Effector memory CD8-positive, alpha-beta T cell (primary cell): ENCODE results near the gene IRF2BPL.
A peak's percentile ranks its signal among the peaks of the same experiment; 100 is the strongest.

Experiments
- ATAC-seq: fragments of 150-1000 bp; cut with Tn5 transposase; replicated peaks from 2 replicates; pipeline ENCODE4 v1.10.0; 2021; ENCODE audit warnings: mild to moderate bottlenecking, moderate library complexity
- DNase-seq, 3 experiments: peaks; one replicate each; pipeline ENCODE4 v3.0.0; 2021
- H3K27ac Mint-ChIP-seq, 2 donors: one replicate each; pipeline ENCODE4 v1.8.0; 2022; ENCODE audit warnings: mild to moderate bottlenecking in 2 of 2, mixed read lengths in 2 of 2, moderate library complexity in 2 of 2
- H3K27me3 Mint-ChIP-seq, 2 donors: one replicate each; pipeline ENCODE4 v1.8.0; 2022; ENCODE audit warnings: mixed read lengths in 2 of 2
- H3K36me3 Mint-ChIP-seq: one replicate; pipeline ENCODE4 v1.8.0; 2022; ENCODE audit warnings: mild to moderate bottlenecking, moderate library complexity, mixed read lengths; ENCODE audit not compliant: insufficient read depth
- H3K4me1 Mint-ChIP-seq, 2 donors: one replicate each; pipeline ENCODE4 v1.8.0; 2022; ENCODE audit warnings: low read depth in 2 of 2, mixed read lengths in 2 of 2
- H3K4me3 Mint-ChIP-seq, 2 donors: one replicate each; pipeline ENCODE4 v1.8.0; 2022; ENCODE audit warnings: mild to moderate bottlenecking in 2 of 2, mixed read lengths in 2 of 2, moderate library complexity in 2 of 2
- H3K9me3 Mint-ChIP-seq, 2 donors: one replicate each; pipeline ENCODE4 v1.8.0; 2022; ENCODE audit warnings: mixed read lengths in 2 of 2

IRF2BPL gene

GRCh38 chr14:77063571-77064171 is 35.2 kb upstream of the IRF2BPL start:
- Mint-ChIP-seq H3K27ac (no peak overlapping the region), H3K36me3 (peaks cover 4% of the 10 kb centered on the region), H3K4me3 (no peak overlapping the region), H3K9me3 (no peaks in the 10 kb centered on the region), H3K27me3 (peaks cover 8 to 24% of the 10 kb centered on the region in 2 donors), H3K4me1 (peaks cover 0 to 1% of the 10 kb centered on the region in 2 donors)
- no peak for ATAC-seq
- DNase-seq: no peak

GRCh38 chr14:77062261-77062660 is 33.8 kb upstream of the IRF2BPL start:
- DNase-seq: no peak
- no peaks in the 10 kb centered on the region for H3K4me1 Mint-ChIP-seq

GRCh38 chr14:77061630-77062257 is 33.2 kb upstream of the IRF2BPL start:
- Mint-ChIP-seq H3K27ac (no peak overlapping the region), H3K27me3 (peaks cover 0 to 17% of the 10 kb centered on the region in 2 donors), H3K4me3 (no peak overlapping the region), H3K9me3 (no peaks in the 10 kb centered on the region), H3K4me1 (no peaks in the 10 kb centered on the region), H3K36me3 (peaks cover 4% of the 10 kb centered on the region)
- DNase-seq (no peak), ATAC-seq (no peak)

More at GRCh38 chr14:77062261-77062660, 33.8 kb upstream of the IRF2BPL start:
- no peaks in the 10 kb centered on the region for H3K9me3 Mint-ChIP-seq
- H3K27ac Mint-ChIP-seq: no peak overlapping the region
- peaks cover 4% of the 10 kb centered on the region for H3K36me3 Mint-ChIP-seq
- ATAC-seq: no peak
- peaks cover 0 to 17% of the 10 kb centered on the region in 2 donors for H3K27me3 Mint-ChIP-seq
- no peak overlapping the region for H3K4me3 Mint-ChIP-seq

DNA sequence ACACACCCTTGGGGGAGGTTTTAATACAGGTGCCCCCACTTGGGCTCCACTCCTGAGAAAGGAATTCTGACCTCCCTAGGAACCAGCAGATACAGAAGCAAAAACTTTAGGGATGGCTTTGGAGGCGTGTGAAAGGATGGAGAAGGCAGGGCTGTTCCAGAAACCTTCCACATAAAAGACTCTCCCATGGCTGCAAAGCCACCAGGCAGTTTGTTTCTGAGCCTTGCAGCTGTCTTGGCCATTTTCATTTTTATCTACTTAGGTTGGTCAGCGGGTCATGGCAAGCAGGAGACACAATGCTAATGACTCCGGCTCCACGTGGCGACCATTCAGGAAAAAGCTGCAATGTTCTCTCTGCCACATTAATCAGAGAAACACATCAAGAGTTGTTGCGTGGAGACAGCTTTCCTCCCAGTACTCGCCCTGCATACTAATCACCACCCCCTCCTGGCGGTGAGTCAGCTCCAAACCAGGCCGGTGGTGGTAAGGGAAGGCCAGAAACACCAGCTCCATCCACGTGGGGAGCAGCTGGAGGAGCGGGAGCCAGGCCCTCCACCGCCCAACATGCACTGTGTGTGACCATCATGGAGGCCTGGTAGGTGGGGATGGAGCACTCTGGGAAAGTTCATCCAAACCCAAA is 30.9 kb upstream of the IRF2BPL start:
- no peaks in the 10 kb centered on the region for H3K4me1 Mint-ChIP-seq
- H3K27me3 Mint-ChIP-seq: peaks cover 0 to 6% of the 10 kb centered on the region in 2 donors
- ATAC-seq: peak; percentile 31
- no peak for DNase-seq
- H3K4me3 Mint-ChIP-seq: no peak overlapping the region
- H3K27ac Mint-ChIP-seq: peak overlapping the region in 1 of 2 donors; percentile 20
- H3K9me3 Mint-ChIP-seq: no peaks in the 10 kb centered on the region
- peaks cover 4% of the 10 kb centered on the region for H3K36me3 Mint-ChIP-seq

- H3K4me3 Mint-ChIP-seq: no peak overlapping the region
- peaks cover 4% of the 10 kb centered on the region for H3K36me3 Mint-ChIP-seq
- no peak overlapping the region for H3K27ac Mint-ChIP-seq
- DNase-seq (no peak), ATAC-seq (no peak)
- no peaks in the 10 kb centered on the region for H3K9me3 Mint-ChIP-seq
- H3K4me1 Mint-ChIP-seq: no peaks in the 10 kb centered on the region
- H3K27me3 Mint-ChIP-seq: peaks cover 0 to 4% of the 10 kb centered on the region in 2 donors
These were observed 30.3 kb upstream of the IRF2BPL start for GRCh38 chr14:77058785-77059184.

- H3K4me3 Mint-ChIP-seq: no peak overlapping the region
- DNase-seq (no peak), ATAC-seq (no peak)
- H3K27me3 Mint-ChIP-seq: no peaks in the 10 kb centered on the region
- H3K4me1 Mint-ChIP-seq: peaks cover 3% of the 10 kb centered on the region in 2 donors
- H3K36me3 Mint-ChIP-seq: peaks cover 4% of the 10 kb centered on the region
- H3K9me3 Mint-ChIP-seq: no peaks in the 10 kb centered on the region
- no peak overlapping the region for H3K27ac Mint-ChIP-seq
These were observed 29.6 kb upstream of the IRF2BPL start for GRCh38 chr14:77058117-77058516.

GRCh38 chr14:77055981-77056380 is 27.5 kb upstream of the IRF2BPL start:
- Mint-ChIP-seq H3K4me1 (peaks cover 4% of the 10 kb centered on the region in 2 donors), H3K4me3 (no peak overlapping the region), H3K27me3 (no peaks in the 10 kb centered on the region), H3K9me3 (no peaks in the 10 kb centered on the region), H3K27ac (no peak overlapping the region), H3K36me3 (peaks cover 4% of the 10 kb centered on the region)
- ATAC-seq: no peak
- DNase-seq: no peak

DNA sequence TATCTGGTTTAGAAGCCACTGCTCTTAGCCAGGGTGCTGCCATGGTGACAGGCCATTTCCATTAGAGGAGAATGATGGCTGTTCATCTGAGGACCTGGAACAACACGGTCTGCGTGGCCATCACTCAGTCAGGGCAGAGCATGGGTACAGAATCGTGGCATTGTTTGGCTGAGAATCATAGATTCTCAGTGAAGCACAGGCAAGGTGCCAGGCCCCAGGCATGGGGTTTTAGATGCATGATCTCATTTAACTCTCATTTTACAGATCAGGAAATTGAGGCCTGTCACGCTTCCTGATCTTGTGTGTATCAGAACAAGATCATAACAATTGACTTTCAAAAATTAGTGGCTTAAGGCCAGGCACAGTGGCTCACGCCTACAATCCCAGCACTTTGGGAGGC is 26.8 kb upstream of the IRF2BPL start:
- DNase-seq: no peak
- H3K4me3 Mint-ChIP-seq: no peak overlapping the region
- H3K36me3 Mint-ChIP-seq: peaks cover 4% of the 10 kb centered on the region

GRCh38 chr14:77053046-77053841 is 24.7 kb upstream of the IRF2BPL start:
- Mint-ChIP-seq H3K4me1 (peaks cover 4% of the 10 kb centered on the region in 2 donors), H3K27ac (no peak overlapping the region), H3K9me3 (no peaks in the 10 kb centered on the region), H3K27me3 (no peaks in the 10 kb centered on the region), H3K36me3 (no peaks in the 10 kb centered on the region), H3K4me3 (no peak overlapping the region)
- DNase-seq: peak; percentile 72
- peak; percentile 96 for ATAC-seq

More for the DNA sequence above, 26.8 kb upstream of the IRF2BPL start:
- peaks cover 4% of the 10 kb centered on the region in 2 donors for H3K4me1 Mint-ChIP-seq
- no peaks in the 10 kb centered on the region for H3K27me3 Mint-ChIP-seq
- peak overlapping the region in 1 of 2 donors; percentile 38 for H3K27ac Mint-ChIP-seq
- H3K9me3 Mint-ChIP-seq: no peaks in the 10 kb centered on the region
- ATAC-seq: no peak

DNA sequence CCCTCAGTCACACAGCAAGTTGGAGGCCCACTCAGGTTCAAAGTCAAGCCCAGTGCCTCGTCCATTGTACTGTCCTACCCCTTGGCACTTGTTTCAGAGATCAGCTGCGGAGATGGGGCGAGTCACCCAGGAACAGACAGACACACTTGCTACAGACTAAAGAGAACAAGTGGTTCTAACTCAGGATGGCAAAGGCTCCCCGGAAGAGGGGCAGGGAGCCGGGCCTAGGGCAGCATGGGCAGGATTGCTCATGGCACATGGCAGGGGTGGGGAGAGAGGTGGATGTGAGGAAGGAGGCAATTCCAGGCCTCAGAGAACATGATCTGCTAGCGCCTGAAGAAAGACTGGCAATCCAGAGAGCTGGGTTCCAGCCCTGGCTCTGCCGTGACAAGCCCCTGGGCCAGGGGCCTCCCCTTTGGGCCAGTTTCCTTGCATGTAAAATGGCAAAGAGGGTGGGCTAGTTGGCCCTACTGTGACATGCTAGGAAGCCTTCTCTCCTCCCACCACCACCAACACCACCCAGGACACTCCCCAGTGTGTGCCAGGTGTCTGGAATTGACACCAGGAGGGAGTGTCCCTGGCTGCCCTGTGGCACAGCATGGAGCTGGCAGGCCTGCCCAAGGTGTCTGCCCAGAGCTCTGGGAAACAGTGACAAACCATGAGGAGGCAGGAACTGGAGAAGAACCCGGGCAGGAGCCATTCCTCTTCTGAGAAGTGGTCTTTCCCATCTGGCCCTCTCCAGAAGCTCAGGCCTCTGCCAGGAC is 24.0 kb upstream of the IRF2BPL start:
- DNase-seq (no peak), ATAC-seq (no peak)
- H3K27me3 Mint-ChIP-seq: no peaks in the 10 kb centered on the region
- H3K9me3 Mint-ChIP-seq: no peaks in the 10 kb centered on the region
- peaks cover 4% of the 10 kb centered on the region in 2 donors for H3K4me1 Mint-ChIP-seq
- H3K4me3 Mint-ChIP-seq: no peak overlapping the region
- no peaks in the 10 kb centered on the region for H3K36me3 Mint-ChIP-seq
- peak overlapping the region in 1 of 2 donors; percentile 59 for H3K27ac Mint-ChIP-seq

DNA sequence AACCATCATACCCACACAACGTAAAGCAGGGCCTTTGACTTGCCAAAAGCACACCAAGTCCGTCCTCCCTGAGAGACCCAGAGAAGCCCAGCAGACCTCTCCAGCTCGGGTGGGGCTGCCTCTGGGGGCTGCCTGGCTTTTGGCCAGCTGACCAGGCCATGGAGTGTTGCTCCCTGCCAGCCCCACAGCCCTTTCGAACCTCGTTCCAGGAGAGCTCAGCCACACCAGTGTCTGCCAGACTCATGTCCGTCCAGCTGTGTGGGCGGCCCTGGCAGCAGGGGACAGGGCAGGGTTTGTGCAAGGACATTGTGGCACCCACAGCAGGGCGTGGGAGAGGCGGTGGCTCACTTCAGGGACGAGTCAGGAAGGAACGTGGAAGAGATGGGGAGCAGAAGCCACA is 22.6 kb upstream of the IRF2BPL start:
- Mint-ChIP-seq H3K27ac (peak overlapping the region in 1 of 2 donors; percentile 57), H3K4me3 (no peak overlapping the region), H3K9me3 (no peaks in the 10 kb centered on the region), H3K4me1 (peaks cover 4% of the 10 kb centered on the region in 2 donors), H3K36me3 (no peaks in the 10 kb centered on the region), H3K27me3 (no peaks in the 10 kb centered on the region)
- no peak for DNase-seq
- no peak for ATAC-seq

DNA sequence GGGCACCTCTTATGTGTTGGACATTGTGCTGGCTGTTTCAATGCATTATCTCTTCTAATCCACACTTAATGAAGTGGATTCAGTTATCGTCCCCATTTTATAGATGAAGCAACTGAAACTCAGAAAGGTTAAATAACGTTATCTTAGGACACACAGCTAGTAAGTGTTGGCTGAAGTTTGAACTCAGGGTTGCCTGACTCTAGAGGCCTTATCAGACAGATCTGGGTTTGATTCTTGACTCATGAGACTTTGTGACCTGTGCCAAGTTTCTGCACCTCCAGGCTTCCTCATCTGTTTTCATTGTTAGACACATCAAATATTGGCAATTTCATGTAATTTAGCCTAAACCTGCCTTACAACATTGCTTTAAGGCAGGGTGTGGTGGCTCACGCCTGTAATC is 18.2 kb upstream of the IRF2BPL start:
- Mint-ChIP-seq H3K4me1 (peaks cover 17 to 21% of the 10 kb centered on the region in 2 donors), H3K4me3 (no peak overlapping the region), H3K27me3 (no peaks in the 10 kb centered on the region), H3K9me3 (no peaks in the 10 kb centered on the region), H3K27ac (no peak overlapping the region), H3K36me3 (peaks cover 8% of the 10 kb centered on the region)
- DNase-seq (no peak), ATAC-seq (no peak)
